ENCODE data around the gene ARPC5. TPM values are rescaled to one million over a fixed set of nuclear protein-coding genes. Genes with fewer than 3 reads are reported as not detected.

The ARPC5 gene
- total and polyA plus RNA-seq, 9 donors: 41.8 to 104 (median 64.1) TPM

- Histone ChIP-seq H3K4me1 (ENCODE audit: insufficient read depth) (no peaks in the 10 kb centered on the region), H3K4me3 (no peak overlapping the region), H3K27me3 (no peaks in the 10 kb centered on the region), H3K9me3 (no peaks in the 10 kb centered on the region), H3K36me3 (no peaks in the 10 kb centered on the region), H3K27ac (no peak overlapping the region)
- DNase-seq: no peak
- intact Hi-C loops (cut with DNase I): no loop called here
- WGBS, 3 donors: 42 to 51% (median 44%) methylated on average over 8 of the region's 8 CpGs
- TF ChIP-seq EP300 (IDR thresholded peaks at IDR 0.05) (no peak), POLR2A (IDR thresholded peaks at IDR 0.05) (no peak), CTCF (IDR thresholded peaks at IDR 0.05) (no peak)
Observed at GRCh38 chr1:183580281-183580682, 55.3 kb downstream of the ARPC5 start.

DNA sequence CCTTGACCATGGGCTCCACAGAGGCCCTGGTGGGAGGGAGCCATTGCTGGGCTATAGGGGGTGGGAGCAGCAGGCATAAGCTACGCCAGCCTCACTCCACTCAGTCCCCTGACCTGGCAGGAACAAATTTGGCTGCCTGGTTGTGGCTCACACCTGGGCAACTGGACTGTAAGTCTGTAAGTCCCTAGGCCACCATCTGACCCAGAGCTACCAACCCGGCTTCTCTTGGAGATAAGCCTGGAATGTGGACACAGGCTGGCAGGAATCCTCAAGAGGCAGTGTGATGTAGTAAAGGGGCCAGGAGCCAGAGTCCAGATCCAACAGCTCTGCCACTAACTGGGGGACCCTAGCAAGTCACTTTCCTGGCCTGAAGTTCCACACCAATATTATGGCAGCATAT is 56.7 kb downstream of the ARPC5 start:
- Histone ChIP-seq H3K4me1 (ENCODE audit: insufficient read depth) (no peaks in the 10 kb centered on the region), H3K4me3 (no peak overlapping the region), H3K27me3 (no peaks in the 10 kb centered on the region), H3K36me3 (no peaks in the 10 kb centered on the region), H3K27ac (no peak overlapping the region), H3K9me3 (no peaks in the 10 kb centered on the region)
- WGBS, 3 donors: 59 to 68% (median 60%) methylated on average over 2 of the region's 2 CpGs
- intact Hi-C loops (cut with DNase I): no loop called here
- DNase-seq: no peak
- TF ChIP-seq EP300 (IDR thresholded peaks at IDR 0.05): no peak
- no peak for TF ChIP-seq POLR2A (IDR thresholded peaks at IDR 0.05)
- TF ChIP-seq CTCF (IDR thresholded peaks at IDR 0.05): no peak

- no peak overlapping the region for H3K27ac ChIP-seq
- TF ChIP-seq POLR2A (IDR thresholded peaks at IDR 0.05) (no peak), CTCF (IDR thresholded peaks at IDR 0.05) (no peak), EP300 (IDR thresholded peaks at IDR 0.05) (no peak)
- no peaks in the 10 kb centered on the region for H3K27me3 ChIP-seq
- H3K36me3 ChIP-seq: no peaks in the 10 kb centered on the region
- H3K4me1 ChIP-seq (ENCODE audit: insufficient read depth): no peaks in the 10 kb centered on the region
- H3K4me3 ChIP-seq: no peak overlapping the region
- DNase-seq: no peak
- intact Hi-C loops (cut with DNase I): no loop called here
- 89 to 92% (median 90%) methylated on average over 7 of the region's 7 CpGs for WGBS, 3 donors
- H3K9me3 ChIP-seq: no peaks in the 10 kb centered on the region
Observed at GRCh38 chr1:183577897-183578465, 57.6 kb downstream of the ARPC5 start.

DNA sequence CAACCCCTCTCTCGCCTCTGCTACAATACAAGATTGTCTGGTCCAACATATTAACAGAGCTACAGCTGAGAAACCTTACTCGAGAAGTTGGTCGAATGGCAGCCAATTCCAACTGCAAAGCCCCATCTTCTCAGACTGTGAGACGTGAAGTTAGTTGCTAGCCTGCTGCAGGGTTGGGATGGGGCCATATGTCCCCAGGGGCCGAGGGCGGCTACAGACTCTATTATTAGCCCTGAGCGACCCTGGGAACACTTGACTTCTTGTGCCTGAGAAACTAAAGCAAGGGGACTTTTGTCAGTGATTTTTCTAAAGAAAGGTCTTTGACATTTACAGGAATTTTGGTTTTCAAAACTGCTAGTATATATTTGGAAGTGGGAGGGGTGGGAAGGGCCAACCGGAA is 59.0 kb downstream of the ARPC5 start:
- no peaks in the 10 kb centered on the region for H3K27me3 ChIP-seq
- no peak overlapping the region for H3K4me3 ChIP-seq
- no peak for TF ChIP-seq EP300 (IDR thresholded peaks at IDR 0.05)
- TF ChIP-seq CTCF (IDR thresholded peaks at IDR 0.05): no peak
- no peak for TF ChIP-seq POLR2A (IDR thresholded peaks at IDR 0.05)
- WGBS, 3 donors: 60 to 74% (median 71%) methylated on average over 8 of the region's 8 CpGs
- no peak overlapping the region for H3K27ac ChIP-seq
- H3K9me3 ChIP-seq: no peaks in the 10 kb centered on the region
- no peak for DNase-seq
- H3K4me1 ChIP-seq (ENCODE audit: insufficient read depth): no peaks in the 10 kb centered on the region
- intact Hi-C loops (cut with DNase I): no loop called here
- H3K36me3 ChIP-seq: no peaks in the 10 kb centered on the region
